GM18870 (cell line): ENCODE results near the gene PTMA.

ENCODE experiments used
- ATAC-seq: cut with Tn5 transposase; IDR thresholded peaks from one replicate; pipeline ENCODE4 v1.9.1; 2021; ENCODE audit warnings: moderate library complexity; ENCODE audit not compliant: unreplicated experiment

Gene PTMA

GRCh38 chr2:231674587-231675338, 33.6 kb upstream of the PTMA start:
- no peak for ATAC-seq

- no peak for ATAC-seq
Observed at GRCh38 chr2:231676243-231676642, 32.1 kb upstream of the PTMA start.

- ATAC-seq, result no peak
Observed at GRCh38 chr2:231677632-231678104, 30.7 kb upstream of the PTMA start.

- ATAC-seq, result no peak
Observed at GRCh38 chr2:231679908-231680284, 28.4 kb upstream of the PTMA start.

DNA sequence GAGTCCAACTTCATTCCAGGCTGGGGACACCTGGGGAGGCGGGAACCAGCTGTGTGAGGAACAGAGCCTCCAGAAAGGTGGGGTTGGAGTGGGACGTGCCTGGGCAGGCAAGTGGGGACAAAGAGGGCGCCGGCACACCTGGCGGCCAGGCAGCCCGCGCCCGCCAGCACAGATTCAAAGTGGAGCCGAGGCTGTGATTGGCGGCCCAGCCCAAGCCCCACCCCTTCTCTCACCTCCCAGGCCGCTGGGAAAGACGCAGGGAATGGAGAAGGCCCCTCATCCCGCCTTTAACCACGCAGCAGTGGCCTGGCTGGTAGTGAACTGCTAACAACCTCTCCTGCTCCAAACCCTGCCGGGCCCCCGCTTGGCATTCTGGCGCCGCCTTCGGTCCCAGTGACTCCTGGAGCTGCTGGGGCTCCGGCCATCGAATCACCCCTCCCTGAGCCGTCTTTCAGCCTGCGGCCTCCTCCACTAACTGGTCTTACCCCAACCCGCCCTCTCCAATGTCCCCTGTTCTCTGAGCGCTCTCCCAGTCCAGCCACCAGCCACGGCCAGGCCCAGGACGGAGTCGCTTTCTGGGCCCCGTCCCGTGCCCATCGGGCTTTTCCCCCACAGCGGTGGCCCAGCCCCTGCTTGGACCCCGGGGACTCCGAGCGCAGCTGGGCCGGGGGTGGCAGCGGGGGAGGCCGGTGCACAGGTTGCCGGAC, 27.9 kb upstream of the PTMA start:
- ATAC-seq, result no peak

GRCh38 chr2:231680992-231681852, 27.1 kb upstream of the PTMA start:
- ATAC-seq, result no peak

DNA sequence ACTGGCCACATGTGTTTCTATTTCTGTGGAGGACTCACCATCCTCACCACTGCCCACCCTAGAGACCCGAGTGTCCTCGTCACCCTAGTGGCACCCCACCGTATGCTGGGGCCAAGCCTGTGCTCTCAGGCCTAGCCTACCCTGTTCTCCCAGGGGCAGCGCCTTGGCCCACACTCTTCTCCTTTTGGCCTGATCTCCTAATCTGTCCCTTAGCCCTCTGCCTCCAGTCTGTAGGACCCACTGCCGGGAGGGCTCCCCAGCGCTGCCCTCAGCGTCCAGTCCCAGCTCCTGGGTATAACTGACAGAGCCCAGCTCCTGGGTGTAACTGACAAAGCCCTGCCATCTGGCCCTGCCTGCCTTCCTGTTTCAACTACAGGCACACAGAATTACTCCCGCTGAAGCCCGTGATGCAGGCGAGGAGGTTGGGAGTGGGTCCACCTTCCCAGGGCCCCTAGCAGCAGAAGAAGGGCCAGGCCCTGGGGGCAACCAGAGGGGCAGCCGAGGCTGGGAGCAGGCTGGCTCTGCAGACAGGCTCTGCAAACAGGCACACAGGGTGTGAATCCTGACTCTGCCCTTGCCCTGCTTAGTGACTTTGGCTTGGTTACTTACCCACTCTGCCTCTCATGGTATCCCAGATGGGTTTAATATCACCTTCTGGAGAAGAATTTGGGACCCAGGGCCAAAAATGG, 25.6 kb upstream of the PTMA start:
- no peak for ATAC-seq

- ATAC-seq, result no peak
Observed at GRCh38 chr2:231683292-231684235, 24.8 kb upstream of the PTMA start.

DNA sequence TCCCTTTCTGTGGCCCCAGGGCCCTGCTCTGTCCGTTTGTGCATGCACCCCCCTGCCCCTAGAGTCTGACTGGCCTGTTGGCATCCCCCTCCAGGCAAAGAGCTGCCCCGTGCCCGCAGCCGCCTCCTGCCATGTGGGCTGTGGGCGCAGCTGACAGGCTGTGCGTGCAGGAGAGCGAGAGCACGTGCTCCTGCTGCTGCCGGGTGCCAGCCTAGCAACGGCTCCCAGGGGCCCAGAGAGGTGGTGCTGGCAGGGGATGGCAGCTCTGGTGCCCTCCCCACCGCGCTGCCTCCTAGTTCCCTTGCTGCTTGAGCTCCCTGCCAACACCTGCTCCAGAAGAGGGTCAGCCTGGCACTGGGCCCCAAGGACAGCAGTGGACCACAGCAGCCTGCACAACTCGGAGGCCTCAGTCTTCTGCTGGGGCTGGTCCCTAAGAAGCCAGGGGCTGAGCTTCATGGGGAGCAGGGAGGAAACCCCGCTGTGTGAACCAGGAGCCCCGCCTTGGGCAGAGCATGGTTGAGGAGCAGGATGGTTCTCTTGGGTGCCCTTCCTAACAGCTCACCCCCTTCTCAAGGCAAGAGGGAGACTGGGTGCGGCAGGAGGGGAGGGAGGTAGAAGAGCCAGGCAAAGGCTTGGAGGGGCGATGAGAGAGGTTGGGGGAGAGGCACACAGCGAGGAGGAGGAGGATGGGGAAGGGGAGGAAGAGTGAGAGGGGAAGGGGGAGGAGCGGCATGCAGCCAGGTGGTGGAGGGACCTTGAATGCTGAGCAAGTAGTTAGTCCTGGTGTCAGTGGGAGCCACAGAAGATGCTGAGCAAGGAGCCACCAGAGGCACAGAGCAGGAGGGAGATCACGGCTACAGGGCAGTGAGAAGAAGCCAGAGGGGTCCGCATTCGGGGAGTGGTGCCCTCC, 23.8 kb upstream of the PTMA start:
- no peak for ATAC-seq

DNA sequence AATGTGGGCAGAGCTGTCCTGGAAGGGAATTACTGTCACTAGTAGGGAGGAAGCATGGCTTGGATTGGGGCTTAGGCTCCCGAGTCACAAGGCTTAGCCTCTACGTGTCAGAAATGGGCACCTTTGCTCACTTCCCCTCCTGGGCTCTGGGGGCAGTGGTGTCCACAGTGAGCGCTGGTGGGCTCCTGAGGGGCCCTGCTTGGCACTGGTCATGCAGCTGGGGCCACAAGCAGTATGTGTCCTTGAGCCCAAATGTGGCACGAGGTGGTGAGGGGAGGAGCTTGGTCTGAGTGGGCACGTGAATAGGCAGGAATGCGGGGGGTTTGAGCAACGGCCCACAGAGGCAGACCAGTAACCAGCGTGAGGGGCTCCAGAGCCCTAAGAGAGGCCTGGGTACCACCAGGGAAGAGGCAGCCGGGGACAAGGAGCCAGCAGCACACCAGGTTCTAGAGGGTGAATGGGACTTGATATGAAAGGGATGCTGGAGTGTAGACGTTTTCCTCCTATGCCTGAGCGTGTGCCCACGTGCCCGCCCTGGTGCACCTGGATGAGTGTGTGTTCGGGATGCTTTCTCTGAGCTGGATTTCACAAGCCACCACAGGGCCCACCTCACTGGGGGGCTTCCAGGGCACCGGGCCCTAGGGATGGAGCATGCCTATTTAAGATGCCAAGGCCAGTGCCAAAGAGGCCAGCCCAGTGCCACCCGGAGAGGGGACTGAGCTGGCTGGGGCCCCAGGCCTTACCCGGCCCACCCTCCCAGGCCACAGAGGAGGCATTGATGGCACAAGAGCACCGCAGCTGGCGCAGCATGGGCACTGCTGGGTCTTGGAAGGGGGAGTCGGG, 22.8 kb upstream of the PTMA start:
- ATAC-seq, result no peak

- ATAC-seq, result no peak
Observed at GRCh38 chr2:231686192-231687100, 21.9 kb upstream of the PTMA start.

DNA sequence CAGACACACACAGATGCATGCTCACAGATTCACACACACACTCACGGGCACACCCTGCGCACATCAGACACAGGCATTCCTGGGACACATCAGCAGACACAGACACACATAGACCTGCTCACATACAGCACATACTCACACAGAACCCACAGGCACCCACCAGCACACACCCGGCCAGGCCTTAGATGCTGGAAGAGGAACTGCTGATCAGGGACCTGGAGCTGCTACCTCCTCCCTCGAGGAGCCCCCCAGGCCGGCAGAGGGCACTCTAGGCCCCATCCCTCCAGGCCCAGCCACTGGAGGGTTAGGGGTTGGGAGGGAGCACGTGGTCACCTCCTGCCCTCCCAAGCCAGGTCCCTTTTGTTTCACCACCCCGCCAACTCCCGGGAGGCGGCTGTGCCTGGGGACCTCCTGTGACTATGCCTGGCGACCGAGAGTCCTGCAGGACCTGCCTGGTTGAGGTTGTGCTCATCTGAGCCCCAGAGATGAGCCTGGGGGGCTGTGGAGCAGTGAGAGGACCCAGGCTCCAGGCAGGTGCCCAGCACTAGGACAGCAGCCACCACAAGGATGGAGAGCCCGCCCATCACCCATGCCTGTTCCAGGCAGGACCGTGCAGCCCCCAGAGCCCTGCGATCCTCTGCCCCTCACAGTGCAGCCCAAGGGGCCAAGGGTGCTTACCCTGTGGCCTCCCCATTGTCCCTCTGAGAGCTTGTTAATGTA, 21.0 kb upstream of the PTMA start:
- ATAC-seq, result no peak

DNA sequence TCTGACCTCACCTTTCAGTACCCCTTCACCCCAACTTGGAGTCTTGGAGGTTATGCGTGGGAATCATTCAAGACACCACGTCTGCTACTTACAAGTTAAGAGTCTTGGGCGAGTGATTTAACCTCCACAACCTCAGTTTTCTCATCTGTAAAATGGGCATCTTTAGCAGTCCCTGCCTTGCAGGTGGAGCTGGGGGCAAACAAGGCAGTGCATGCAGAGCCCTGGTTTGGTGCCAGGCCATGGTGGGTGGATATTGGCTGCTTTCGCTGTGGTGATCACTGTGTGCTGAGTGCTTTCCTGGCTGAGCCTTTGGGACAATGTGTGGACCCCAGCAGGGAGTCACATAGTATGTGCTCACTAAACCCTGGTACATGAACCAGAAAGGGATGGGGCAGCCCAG, 20.4 kb upstream of the PTMA start:
- ATAC-seq, result no peak

DNA sequence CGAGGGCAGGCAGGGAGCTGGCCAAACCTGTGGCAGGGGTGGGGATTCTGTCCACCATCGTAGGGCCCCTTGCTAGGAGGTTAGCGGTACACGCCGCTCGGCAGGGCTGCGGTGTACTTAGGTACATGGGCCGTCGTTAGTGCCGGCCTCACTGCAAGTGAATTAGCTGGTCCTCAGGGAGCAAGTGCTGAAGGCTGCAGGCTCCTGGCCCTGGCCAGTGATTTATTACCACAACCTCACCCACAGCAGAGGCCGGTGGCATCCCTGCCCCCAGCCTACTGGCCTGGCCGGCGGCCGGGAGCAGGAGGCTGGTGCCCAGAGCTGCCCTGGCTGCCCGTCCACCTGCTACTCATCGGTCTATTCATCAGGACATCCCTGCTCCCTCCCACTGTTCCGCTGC, 19.6 kb upstream of the PTMA start:
- no peak for ATAC-seq

- ATAC-seq, result no peak
Observed at GRCh38 chr2:231689124-231689893, 19.0 kb upstream of the PTMA start.
